Neural cell (in vitro differentiated cells): ENCODE measurements around the gene OTOA.

Source experiments
- EP300 ChIP-seq: fragments of 450-650 bp; conservative IDR thresholded peaks from 2 replicates; pipeline ENCODE4 v1.6.1; 2014; ENCODE audit warnings: antibody characterized with exemption, mild to moderate bottlenecking, moderate library complexity; ENCODE audit not compliant: poor library complexity, severe bottlenecking
- EZH2 ChIP-seq: fragments of 200-600, 300-800 bp; shearing (Covaris generic), sonication (generic); IDR thresholded peaks from 2 replicates; pipeline ENCODE4 v1.6.1; 2014; ENCODE audit warnings: antibody characterized with exemption, low read length, borderline replicate concordance, mild to moderate bottlenecking; ENCODE audit not compliant: insufficient read depth, poor library complexity, severe bottlenecking
- MXI1 ChIP-seq: fragments of 450-650 bp; conservative IDR thresholded peaks from 2 replicates; pipeline ENCODE4 v1.6.1; 2014; ENCODE audit warnings: antibody characterized with exemption, mild to moderate bottlenecking; ENCODE audit not compliant: poor library complexity, severe bottlenecking
- POLR2AphosphoS5 ChIP-seq: IDR thresholded peaks from 2 replicates; pipeline ENCODE4 v1.6.1; 2012
- RAD21 ChIP-seq: fragments of 450-650 bp; conservative IDR thresholded peaks from 2 replicates; pipeline ENCODE4 v1.6.1; 2014; ENCODE audit warnings: antibody characterized with exemption, mild to moderate bottlenecking, moderate library complexity
- REST ChIP-seq: IDR thresholded peaks from 2 replicates; pipeline ENCODE4 v1.6.1; 2012; ENCODE audit warnings: borderline replicate concordance
- SMC3 ChIP-seq: fragments of 450-650 bp; conservative IDR thresholded peaks from 2 replicates; pipeline ENCODE4 v1.6.1; 2014; ENCODE audit warnings: antibody characterized with exemption, mild to moderate bottlenecking, moderate library complexity; ENCODE audit not compliant: poor library complexity
- TAF1 ChIP-seq: IDR thresholded peaks from 2 replicates; pipeline ENCODE4 v1.6.1; 2012; ENCODE audit warnings: low read depth
- TF ChIP-seq, protein P1 (sequence below): fragments of 450-650 bp; IDR thresholded peaks from 2 replicates; pipeline ENCODE4 v1.5.1; 2014; ENCODE audit warnings: antibody characterized with exemption, mild to moderate bottlenecking, moderate library complexity; ENCODE audit not compliant: poor library complexity, severe bottlenecking

- TF ChIP-seq REST (no peak), EZH2 (no peak), TAF1 (no peak), EP300 (no peak), RAD21 (no peak), SMC3 (no peak), POLR2AphosphoS5 (no peak), MXI1 (no peak)
- TF ChIP-seq, protein P1, sequence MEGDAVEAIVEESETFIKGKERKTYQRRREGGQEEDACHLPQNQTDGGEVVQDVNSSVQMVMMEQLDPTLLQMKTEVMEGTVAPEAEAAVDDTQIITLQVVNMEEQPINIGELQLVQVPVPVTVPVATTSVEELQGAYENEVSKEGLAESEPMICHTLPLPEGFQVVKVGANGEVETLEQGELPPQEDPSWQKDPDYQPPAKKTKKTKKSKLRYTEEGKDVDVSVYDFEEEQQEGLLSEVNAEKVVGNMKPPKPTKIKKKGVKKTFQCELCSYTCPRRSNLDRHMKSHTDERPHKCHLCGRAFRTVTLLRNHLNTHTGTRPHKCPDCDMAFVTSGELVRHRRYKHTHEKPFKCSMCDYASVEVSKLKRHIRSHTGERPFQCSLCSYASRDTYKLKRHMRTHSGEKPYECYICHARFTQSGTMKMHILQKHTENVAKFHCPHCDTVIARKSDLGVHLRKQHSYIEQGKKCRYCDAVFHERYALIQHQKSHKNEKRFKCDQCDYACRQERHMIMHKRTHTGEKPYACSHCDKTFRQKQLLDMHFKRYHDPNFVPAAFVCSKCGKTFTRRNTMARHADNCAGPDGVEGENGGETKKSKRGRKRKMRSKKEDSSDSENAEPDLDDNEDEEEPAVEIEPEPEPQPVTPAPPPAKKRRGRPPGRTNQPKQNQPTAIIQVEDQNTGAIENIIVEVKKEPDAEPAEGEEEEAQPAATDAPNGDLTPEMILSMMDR: no peak
Measured at GRCh38 chr16:21667575-21667974, 3.8 kb downstream of the OTOA start.
